Fibroblast of villous mesenchyme (primary cell): ENCODE data around the gene APOBR. TPM values are rescaled to one million over a fixed set of nuclear protein-coding genes. Genes with fewer than 3 reads are reported as not detected.
"Not testable (repeated sequence)": the region's sequence is repeated elsewhere in the genome, so short reads cannot be mapped to it uniquely, and the experiment has no call there.

Source experiments
- DNase-seq: peaks from one replicate; pipeline ENCODE4 v3.0.0-alpha.2; 2010; ENCODE audit warnings: low read depth
- H3K4me3 ChIP-seq: 2 replicates; pipeline ENCODE4 v1.5.1; 2011; ENCODE audit warnings: low read depth, mild to moderate bottlenecking, low read length
- CTCF ChIP-seq: IDR thresholded peaks from 2 replicates; pipeline ENCODE4 v1.5.1; 2012; ENCODE audit warnings: low read depth, mild to moderate bottlenecking, low read length; ENCODE audit not compliant: insufficient read depth
- total RNA-seq: library from RNA; depleted of rRNA; stranded (reverse); fragments of >200 nt; gene quantifications from 2 replicates; pipeline ENCODE4 v1.2.3, GENCODE V29; 2012

The APOBR gene
- not detected in 2 replicates for total RNA-seq

- DNase-seq = no peak
- TF ChIP-seq CTCF = no peak
Measured at GRCh38 chr16:28494121-28494851, at the start of gene APOBR. APOBR (plus strand) TSS chr16:28494643; CDS start chr16:28494682, 39 bp downstream.

GRCh38 chr16:28446388-28446787 lies 48.1 kb upstream of the APOBR start:
- DNase-seq, H3K4me3 ChIP-seq: not testable (repeated sequence)

More at GRCh38 chr16:28494121-28494851, at the start of gene APOBR:
- no peak within 1 kb of the TSS for H3K4me3 ChIP-seq

GRCh38 chr16:28447081-28447480 lies 47.4 kb upstream of the APOBR start:
- not testable (repeated sequence) for H3K4me3 ChIP-seq, DNase-seq

GRCh38 chr16:28473714-28474265 lies 20.7 kb upstream of the APOBR start:
- no peak for DNase-seq
- no peak overlapping the region for H3K4me3 ChIP-seq
- no peak for TF ChIP-seq CTCF

GRCh38 chr16:28475221-28475620 lies 19.2 kb upstream of the APOBR start:
- H3K4me3 ChIP-seq = no peak overlapping the region
- TF ChIP-seq CTCF = no peak

GRCh38 chr16:28477311-28477920 lies 17.0 kb upstream of the APOBR start:
- no peak overlapping the region for H3K4me3 ChIP-seq
- no peak for TF ChIP-seq CTCF
- no peak for DNase-seq

More at GRCh38 chr16:28475221-28475620, 19.2 kb upstream of the APOBR start:
- DNase-seq = no peak

GRCh38 chr16:28478506-28479180 lies 15.8 kb upstream of the APOBR start:
- no peak overlapping the region for H3K4me3 ChIP-seq
- no peak for DNase-seq
- TF ChIP-seq CTCF = no peak
